HEK293 (cell line): ENCODE measurements around the gene MITF.

Source experiments
- CTCF ChIP-seq: fragments of 450-650 bp; formaldehyde crosslinking; IDR thresholded peaks from 2 replicates; pipeline ENCODE4 v1.5.1; 2016; ENCODE audit warnings: missing biosample characterization, missing genetic modification characterization
- GFI1B ChIP-seq: fragments of 450-650 bp; formaldehyde crosslinking; IDR thresholded peaks from 2 replicates; pipeline ENCODE4 v1.5.1; 2016; ENCODE audit warnings: missing biosample characterization, missing genetic modification characterization
- KLF10 ChIP-seq: fragments of 450-650 bp; IDR thresholded peaks from 2 replicates; pipeline ENCODE4 v1.5.1; 2018; ENCODE audit warnings: missing biosample characterization, mild to moderate bottlenecking, missing genetic modification characterization
- YY2 ChIP-seq: fragments of 450-650 bp; formaldehyde crosslinking; IDR thresholded peaks from 2 replicates; pipeline ENCODE4 v1.5.1; 2016; ENCODE audit warnings: missing biosample characterization, missing genetic modification characterization
- ZBTB8A ChIP-seq: fragments of 450-650 bp; formaldehyde crosslinking; IDR thresholded peaks from 2 replicates; pipeline ENCODE4 v1.5.1; 2016; ENCODE audit warnings: missing biosample characterization, missing genetic modification characterization
- ZNF23 ChIP-seq: fragments of 450-650 bp; formaldehyde crosslinking; IDR thresholded peaks from 2 replicates; pipeline ENCODE4 v1.5.1; 2016; ENCODE audit warnings: missing biosample characterization, missing genetic modification characterization, borderline replicate concordance
- ZNF280D ChIP-seq: fragments of 450-650 bp; formaldehyde crosslinking; IDR thresholded peaks from 2 replicates; pipeline ENCODE4 v1.5.1; 2016; ENCODE audit warnings: missing biosample characterization, missing genetic modification characterization
- ZSCAN5A ChIP-seq: fragments of 450-650 bp; formaldehyde crosslinking; IDR thresholded peaks from 2 replicates; pipeline ENCODE4 v1.5.1; 2016; ENCODE audit warnings: missing biosample characterization, missing genetic modification characterization

DNA sequence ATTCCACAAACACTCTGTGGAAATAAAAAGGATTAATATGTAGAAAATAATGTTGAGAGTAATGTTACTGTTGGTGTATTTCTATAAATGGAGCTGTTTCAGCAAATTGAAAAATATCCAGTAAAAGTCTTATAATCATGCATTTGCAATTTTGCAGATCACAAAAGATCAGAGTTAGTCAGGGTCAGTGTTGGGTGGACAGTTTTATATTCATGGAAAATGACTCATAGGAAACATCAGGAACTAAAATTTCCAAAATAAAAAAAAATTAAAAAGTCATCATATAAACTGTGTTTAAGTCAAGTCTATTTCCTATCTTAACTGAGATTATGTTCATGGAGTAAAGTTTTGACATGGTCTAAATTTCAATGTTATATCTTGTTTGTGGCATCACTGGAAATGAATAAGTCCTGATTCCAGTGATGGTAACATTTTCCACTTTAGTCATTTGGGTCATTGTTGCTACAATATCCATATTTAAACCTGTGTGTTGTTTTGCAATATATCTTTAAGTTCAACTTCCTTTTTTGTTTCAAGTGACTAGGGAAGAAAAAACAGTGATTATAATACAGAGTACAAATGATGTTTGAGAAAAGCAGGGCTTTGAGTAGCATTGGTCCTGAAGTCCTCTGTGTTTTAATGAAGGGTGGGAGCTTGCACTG lies 37.8 kb downstream of the MITF start:
- TF ChIP-seq YY2 (tag by site-specific recombination) (no peak), KLF10 (tag by site-specific recombination) (no peak), CTCF (tag by site-specific recombination) (no peak), ZNF23 (tag by site-specific recombination) (no peak), GFI1B (no peak), ZBTB8A (no peak), ZSCAN5A (tag by site-specific recombination) (no peak), ZNF280D (tag by site-specific recombination) (no peak)
